Endothelial cell of umbilical vein (primary cell): ENCODE results near the gene MAGI3. TPM values are rescaled to one million over a fixed set of nuclear protein-coding genes. Genes with fewer than 3 reads are reported as not detected.

Experiments used
- BruUV-seq: library from RNA; stranded (reverse); fragments of 400-500 nt; replicated peaks from 2 replicates; lab custom pipeline; 2021; lab: Mats Ljungman, UMichigan
- CTCF ChIA-PET: fragments of 300-600, 350-600 bp; sonication (Branson Sonifier 250); formaldehyde crosslinking; loops from one replicate; lab custom pipeline; 2021; ENCODE audit warnings: antibody characterized with exemption, inconsistent platforms; lab: Charles Lee
- POLR2A ChIA-PET: fragments of 300-600, 350-600 bp; sonication (Branson Sonifier 250); formaldehyde crosslinking; loops from one replicate; lab custom pipeline; 2021; ENCODE audit warnings: antibody characterized with exemption, inconsistent platforms; lab: Charles Lee
- DNase-seq: peaks from one replicate; pipeline ENCODE4 v3.0.0-alpha.2; 2011; ENCODE audit warnings: low read depth, low spot score
- FAIRE-seq: peaks from 2 replicates; lab custom pipeline; 2011; peaks lifted over from hg19 to GRCh38; lab: Jason Lieb, UNC
- H2AFZ ChIP-seq: 2 replicates; pipeline ENCODE4 v1.6.0; 2012; ENCODE audit warnings: low read depth, low read length, control low read depth, inconsistent platforms
- H3K27ac ChIP-seq: 2 replicates; pipeline ENCODE4 v1.5.1; 2011; ENCODE audit warnings: low read depth, mild to moderate bottlenecking, control low read depth, low read length, moderate library complexity; ENCODE audit not compliant: insufficient read depth
- H3K27me3 ChIP-seq, 2 experiments: 2 replicates each; pipeline versions ENCODE4 v1.6.0 to v1.6.1; 2011; ENCODE audit warnings: low read length in 2 of 2, mixed read lengths in 1 of 2; ENCODE audit not compliant: control insufficient read depth in 2 of 2, insufficient read depth in 2 of 2
- H3K36me3 ChIP-seq, 2 experiments: 2 replicates in 1 of 2; 3 replicates in 1 of 2; pipeline ENCODE4 v1.5.1; 2011; ENCODE audit warnings: low read length in 2 of 2, mild to moderate bottlenecking in 1 of 2, moderate library complexity in 1 of 2; ENCODE audit not compliant: control insufficient read depth in 2 of 2, insufficient read depth in 2 of 2; ENCODE audit errors: extremely low read depth in 1 of 2
- H3K4me1 ChIP-seq: 3 replicates; pipeline ENCODE4 v1.5.1; 2011; ENCODE audit warnings: mild to moderate bottlenecking, low read length; ENCODE audit not compliant: control insufficient read depth, insufficient read depth; ENCODE audit errors: extremely low read depth
- H3K4me2 ChIP-seq: 2 replicates; pipeline ENCODE4 v1.6.1; 2011; ENCODE audit warnings: low read length, control low read depth, mixed read lengths; ENCODE audit not compliant: insufficient read depth
- H3K4me3 ChIP-seq, 3 experiments: fragments of 200-600 bp in 1 of 3; sonication (generic), shearing (Covaris generic) in 1 of 3; replicated peaks in 1 of 3; 2 replicates each; pipeline ENCODE4 v1.5.1; 2011 to 2016; ENCODE audit warnings: control low read depth in 3 of 3, low read length in 3 of 3, mild to moderate bottlenecking in 2 of 3, inconsistent platforms in 1 of 3, low read depth in 1 of 3, moderate library complexity in 1 of 3; ENCODE audit not compliant: insufficient read depth in 1 of 3
- H3K79me2 ChIP-seq: 2 replicates; pipeline ENCODE4 v1.6.0; 2012; ENCODE audit warnings: low read length, inconsistent platforms; ENCODE audit not compliant: control insufficient read depth, insufficient read depth
- H3K9ac ChIP-seq: replicated peaks from 2 replicates; pipeline ENCODE3; 2011; ENCODE audit warnings: low read length, control low read depth; ENCODE audit not compliant: insufficient read depth; ENCODE audit errors: extremely low read depth
- H3K9me1 ChIP-seq: replicated peaks from 3 replicates; pipeline ENCODE4 v1.6.0; 2011; ENCODE audit warnings: mild to moderate bottlenecking, low read length; ENCODE audit not compliant: control insufficient read depth, insufficient read depth; ENCODE audit errors: extremely low read depth
- H3K9me3 ChIP-seq: replicated peaks from 2 replicates; pipeline ENCODE4 v1.5.1; 2012; ENCODE audit warnings: low read length, inconsistent platforms; ENCODE audit not compliant: control insufficient read depth, insufficient read depth
- H4K20me1 ChIP-seq: replicated peaks from 2 replicates; pipeline ENCODE3; 2011; ENCODE audit warnings: mild to moderate bottlenecking, low read length; ENCODE audit not compliant: control insufficient read depth, insufficient read depth; ENCODE audit errors: extremely low read depth
- EZH2 ChIP-seq: IDR thresholded peaks from 2 replicates; pipeline ENCODE4 v1.6.1; 2012; ENCODE audit warnings: borderline replicate concordance, low read depth, mild to moderate bottlenecking, moderate library complexity, low read length, inconsistent platforms; ENCODE audit not compliant: severe bottlenecking
- FOS ChIP-seq: IDR thresholded peaks from 2 replicates; pipeline ENCODE4 v1.6.1; 2011; ENCODE audit warnings: mild to moderate bottlenecking, low read length, moderate library complexity, borderline replicate concordance; ENCODE audit not compliant: insufficient read depth
- GATA2 ChIP-seq: IDR thresholded peaks from 2 replicates; pipeline ENCODE4 v1.7.0; 2011; ENCODE audit warnings: low read depth, mild to moderate bottlenecking, moderate library complexity, mixed read lengths, low read length; ENCODE audit not compliant: insufficient read length, insufficient read depth
- JUN ChIP-seq: IDR thresholded peaks from 2 replicates; pipeline ENCODE4 v1.6.1; 2011; ENCODE audit warnings: borderline replicate concordance, low read depth; ENCODE audit not compliant: insufficient read length, insufficient read depth
- MYC ChIP-seq: IDR thresholded peaks from one replicate; pipeline ENCODE4 v1.6.1; 2011; ENCODE audit warnings: mild to moderate bottlenecking, low read depth, low read length
- POLR2A ChIP-seq: IDR thresholded peaks from 2 replicates; pipeline ENCODE4 v1.6.1; 2012; ENCODE audit warnings: low read depth, mild to moderate bottlenecking, control low read depth, low read length
- POLR2AphosphoS5 ChIP-seq: IDR thresholded peaks from 2 replicates; pipeline ENCODE4 v1.6.1; 2012; ENCODE audit warnings: low read depth, mild to moderate bottlenecking, control low read depth, low read length, moderate library complexity; ENCODE audit not compliant: insufficient read depth
- dilution Hi-C: fragments of 300-500 bp; cut with MboI; formaldehyde crosslinking; loops from one replicate; pipeline ENCODE4 v1.15.0; 2019; ENCODE audit warnings: low sequenced_read_pairs; ENCODE audit not compliant: extremely low pct_ligation_motif_present
- intact Hi-C: fragments of 100-400 bp; cut with micrococcal nuclease; formaldehyde crosslinking; loops from one replicate; pipeline ENCODE4 v1.10.0; 2022
- polyA plus RNA-seq, 4 experiments: library from polyadenylated mRNA; depleted of rRNA in 3 of 4; stranded (reverse) in 3 of 4; unstranded in 1 of 4; fragments of >200 nt; gene quantifications; 2 replicates each; pipeline versions ENCODE4 v1.2.1 to v1.2.3, GENCODE V29; 2011 to 2012; ENCODE audit warnings: missing spikeins in 1 of 4
- total RNA-seq: library from RNA; stranded (reverse); gene quantifications from 2 replicates; pipeline ENCODE4 v1.2.3, GENCODE V29; 2021
- TF ChIP-seq, protein P1 (sequence below): IDR thresholded peaks from 2 replicates; pipeline ENCODE4 v1.6.1; 2011; ENCODE audit not compliant: insufficient read depth, insufficient read length
- TF ChIP-seq, protein P2 (sequence below), 2 donors: IDR thresholded peaks; 1 replicate in 1 of 2; 2 replicates in 1 of 2; pipeline ENCODE4 v1.5.1; 2011; ENCODE audit warnings: low read length in 2 of 2, mild to moderate bottlenecking in 2 of 2, moderate library complexity in 2 of 2, control low read depth in 1 of 2, inconsistent platforms in 1 of 2, low read depth in 1 of 2; ENCODE audit not compliant: insufficient read depth in 1 of 2; ENCODE audit errors: extremely low read depth in 1 of 2

The MAGI3 gene
- total and polyA plus RNA-seq, 2 donors (not counting 3 experiments of a cell fraction or from before 2014, with no cell fraction given): 2.8 to 16.1 TPM

DNA sequence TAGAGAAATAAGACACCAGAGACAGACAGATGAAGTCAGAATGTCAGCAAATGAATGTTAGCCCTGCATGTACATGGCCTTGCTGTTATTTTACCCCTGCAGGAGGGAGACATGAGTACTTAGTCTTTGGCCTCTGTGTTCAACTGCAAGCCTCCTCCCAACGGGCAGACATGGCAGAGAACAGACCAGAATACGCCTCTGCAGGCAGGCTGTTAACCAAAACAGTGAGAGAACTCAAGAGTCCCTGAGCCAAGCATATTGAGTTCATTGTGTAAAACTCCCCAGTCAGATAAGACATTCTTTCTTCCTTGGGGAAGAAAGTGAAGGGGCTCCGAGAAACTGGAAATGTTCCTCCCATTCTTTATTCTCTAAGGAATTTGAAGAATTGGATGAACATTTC, 218.1 kb downstream of the MAGI3 start:
- Histone ChIP-seq H3K27ac (no peak overlapping the region), H3K4me3 (no peak overlapping the region), H3K27me3 (no peaks in the 10 kb centered on the region), H3K36me3 (no peaks in the 10 kb centered on the region), H3K9me1 (no peaks in the 10 kb centered on the region), H2AFZ (no peak overlapping the region), H3K4me1 (no peaks in the 10 kb centered on the region), H3K9me3 (no peaks in the 10 kb centered on the region), H3K4me2 (no peak overlapping the region), H3K9ac (no peak overlapping the region), H3K79me2 (no peaks in the 10 kb centered on the region), H4K20me1 (no peaks in the 10 kb centered on the region)
- CTCF ChIA-PET: no interaction called here
- POLR2A ChIA-PET: no interaction called here
- dilution Hi-C loops: no loop called here
- intact Hi-C loops: no loop called here
- no peak for DNase-seq
- no TSS peak for BruUV-seq
- TF ChIP-seq, protein P1, sequence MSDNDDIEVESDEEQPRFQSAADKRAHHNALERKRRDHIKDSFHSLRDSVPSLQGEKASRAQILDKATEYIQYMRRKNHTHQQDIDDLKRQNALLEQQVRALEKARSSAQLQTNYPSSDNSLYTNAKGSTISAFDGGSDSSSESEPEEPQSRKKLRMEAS: no peak
- no peak for TF ChIP-seq EZH2
- no peak for TF ChIP-seq POLR2AphosphoS5
- TF ChIP-seq FOS: no peak
- no peak for TF ChIP-seq JUN
- no peak for TF ChIP-seq GATA2
- no peak for TF ChIP-seq MYC
- TF ChIP-seq POLR2A: no peak
- TF ChIP-seq, protein P2, sequence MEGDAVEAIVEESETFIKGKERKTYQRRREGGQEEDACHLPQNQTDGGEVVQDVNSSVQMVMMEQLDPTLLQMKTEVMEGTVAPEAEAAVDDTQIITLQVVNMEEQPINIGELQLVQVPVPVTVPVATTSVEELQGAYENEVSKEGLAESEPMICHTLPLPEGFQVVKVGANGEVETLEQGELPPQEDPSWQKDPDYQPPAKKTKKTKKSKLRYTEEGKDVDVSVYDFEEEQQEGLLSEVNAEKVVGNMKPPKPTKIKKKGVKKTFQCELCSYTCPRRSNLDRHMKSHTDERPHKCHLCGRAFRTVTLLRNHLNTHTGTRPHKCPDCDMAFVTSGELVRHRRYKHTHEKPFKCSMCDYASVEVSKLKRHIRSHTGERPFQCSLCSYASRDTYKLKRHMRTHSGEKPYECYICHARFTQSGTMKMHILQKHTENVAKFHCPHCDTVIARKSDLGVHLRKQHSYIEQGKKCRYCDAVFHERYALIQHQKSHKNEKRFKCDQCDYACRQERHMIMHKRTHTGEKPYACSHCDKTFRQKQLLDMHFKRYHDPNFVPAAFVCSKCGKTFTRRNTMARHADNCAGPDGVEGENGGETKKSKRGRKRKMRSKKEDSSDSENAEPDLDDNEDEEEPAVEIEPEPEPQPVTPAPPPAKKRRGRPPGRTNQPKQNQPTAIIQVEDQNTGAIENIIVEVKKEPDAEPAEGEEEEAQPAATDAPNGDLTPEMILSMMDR (IDR thresholded peaks at IDR 0.05; ENCODE audit: extremely low read depth in 1 of 2, insufficient read depth in 1 of 2, low read depth in 1 of 2, low read length in 2 of 2): no peak
- FAIRE-seq: no peak
